PFSK-1 (cell line): ENCODE data around the gene PARD6A. TPM values are rescaled to one million over a fixed set of nuclear protein-coding genes. Genes with fewer than 3 reads are reported as not detected.

Experiments used
- FOXP2 ChIP-seq: optimal IDR thresholded peaks from 2 replicates; pipeline ENCODE3; 2011; ENCODE audit warnings: borderline replicate concordance, control low read depth, inconsistent platforms; ENCODE audit not compliant: insufficient read depth; ENCODE audit errors: extremely low read length, extremely low read depth
- POLR2AphosphoS5 ChIP-seq: IDR thresholded peaks from 2 replicates; pipeline ENCODE4 v1.6.1; 2012; ENCODE audit warnings: low read depth, mild to moderate bottlenecking, control low read depth, low read length, moderate library complexity
- SIN3A ChIP-seq: IDR thresholded peaks from 2 replicates; pipeline ENCODE4 v1.6.1; 2012; ENCODE audit warnings: mild to moderate bottlenecking, low read length, moderate library complexity, borderline replicate concordance; ENCODE audit not compliant: insufficient read depth
- TAF1 ChIP-seq: IDR thresholded peaks from 2 replicates; pipeline ENCODE4 v1.6.1; 2012; ENCODE audit warnings: low read length, control low read depth, borderline replicate concordance; ENCODE audit not compliant: insufficient read depth
- polyA plus RNA-seq: library from polyadenylated mRNA; unstranded; fragments of >200 nt; gene quantifications from one replicate; pipeline ENCODE4 v1.2.1, GENCODE V29; 2012; ENCODE audit warnings: low read depth, missing spikeins; ENCODE audit not compliant: insufficient read length
- TF ChIP-seq, protein P1 (sequence below), 2 experiments: IDR thresholded peaks; 2 replicates each; pipeline versions ENCODE4 v1.6.1 to v1.8.0; 2011 to 2012; ENCODE audit warnings: low read depth in 2 of 2, low read length in 2 of 2, control low read depth in 1 of 2, inconsistent platforms in 1 of 2, mild to moderate bottlenecking in 1 of 2, moderate library complexity in 1 of 2; ENCODE audit not compliant: insufficient read depth in 1 of 2

The PARD6A gene
- 8.0 TPM for polyA plus RNA-seq

DNA sequence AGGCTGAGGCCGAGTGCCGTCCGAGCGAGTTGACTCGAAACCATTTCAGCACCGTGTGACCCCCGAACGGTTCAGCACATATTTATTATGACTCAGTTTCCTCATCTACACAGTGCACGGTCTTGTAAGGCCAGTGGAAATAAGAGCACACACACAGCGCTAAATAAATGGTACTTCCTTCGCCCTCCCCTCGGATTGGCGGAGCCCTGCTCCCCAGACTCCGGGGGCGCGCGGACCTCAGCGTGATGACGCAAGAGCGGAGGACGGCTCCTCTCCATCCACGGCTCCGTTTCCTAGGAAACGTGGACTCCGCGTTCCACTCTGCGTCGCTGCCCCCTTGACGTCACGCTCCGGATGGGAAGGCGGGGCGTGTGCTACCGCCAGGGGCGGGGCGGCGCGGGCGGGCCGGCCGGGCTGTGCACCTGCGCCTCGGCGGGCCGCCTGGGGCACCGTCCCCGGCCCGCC, at the start of gene PARD6A:
Gene PARD6A (plus strand): TSS at position 397 of the 465 bp plus-strand sequence. CDS start 79 bp downstream, outside the sequence.
- TF ChIP-seq TAF1 (no peak), POLR2AphosphoS5 (no peak), SIN3A (no peak), FOXP2 (no peak)
- TF ChIP-seq, protein P1, sequence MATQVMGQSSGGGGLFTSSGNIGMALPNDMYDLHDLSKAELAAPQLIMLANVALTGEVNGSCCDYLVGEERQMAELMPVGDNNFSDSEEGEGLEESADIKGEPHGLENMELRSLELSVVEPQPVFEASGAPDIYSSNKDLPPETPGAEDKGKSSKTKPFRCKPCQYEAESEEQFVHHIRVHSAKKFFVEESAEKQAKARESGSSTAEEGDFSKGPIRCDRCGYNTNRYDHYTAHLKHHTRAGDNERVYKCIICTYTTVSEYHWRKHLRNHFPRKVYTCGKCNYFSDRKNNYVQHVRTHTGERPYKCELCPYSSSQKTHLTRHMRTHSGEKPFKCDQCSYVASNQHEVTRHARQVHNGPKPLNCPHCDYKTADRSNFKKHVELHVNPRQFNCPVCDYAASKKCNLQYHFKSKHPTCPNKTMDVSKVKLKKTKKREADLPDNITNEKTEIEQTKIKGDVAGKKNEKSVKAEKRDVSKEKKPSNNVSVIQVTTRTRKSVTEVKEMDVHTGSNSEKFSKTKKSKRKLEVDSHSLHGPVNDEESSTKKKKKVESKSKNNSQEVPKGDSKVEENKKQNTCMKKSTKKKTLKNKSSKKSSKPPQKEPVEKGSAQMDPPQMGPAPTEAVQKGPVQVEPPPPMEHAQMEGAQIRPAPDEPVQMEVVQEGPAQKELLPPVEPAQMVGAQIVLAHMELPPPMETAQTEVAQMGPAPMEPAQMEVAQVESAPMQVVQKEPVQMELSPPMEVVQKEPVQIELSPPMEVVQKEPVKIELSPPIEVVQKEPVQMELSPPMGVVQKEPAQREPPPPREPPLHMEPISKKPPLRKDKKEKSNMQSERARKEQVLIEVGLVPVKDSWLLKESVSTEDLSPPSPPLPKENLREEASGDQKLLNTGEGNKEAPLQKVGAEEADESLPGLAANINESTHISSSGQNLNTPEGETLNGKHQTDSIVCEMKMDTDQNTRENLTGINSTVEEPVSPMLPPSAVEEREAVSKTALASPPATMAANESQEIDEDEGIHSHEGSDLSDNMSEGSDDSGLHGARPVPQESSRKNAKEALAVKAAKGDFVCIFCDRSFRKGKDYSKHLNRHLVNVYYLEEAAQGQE (IDR thresholded peaks at IDR 0.05; ENCODE audit: insufficient read depth in 1 of 2, low read depth in 2 of 2, low read length in 2 of 2): no peak

DNA sequence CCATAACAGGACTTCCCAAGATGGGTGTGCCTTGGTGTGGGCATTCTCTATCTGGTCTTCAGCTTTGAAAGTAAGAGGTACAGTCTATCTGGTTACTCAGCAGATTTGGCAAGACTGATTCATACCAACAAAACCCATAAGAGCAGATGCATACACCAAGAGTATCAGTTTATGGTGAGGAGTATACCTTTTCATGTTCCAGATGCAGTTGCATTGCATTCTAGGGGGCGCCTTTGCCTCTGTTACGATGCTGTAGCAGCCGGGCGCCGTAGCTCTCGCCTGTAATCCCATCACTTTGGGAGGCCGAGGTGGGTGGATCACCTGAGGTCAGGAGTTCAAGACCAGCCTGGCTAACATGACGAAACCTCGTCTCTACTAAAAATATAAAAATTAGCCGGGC, 47.0 kb upstream of the PARD6A start:
- TF ChIP-seq FOXP2: no peak

DNA sequence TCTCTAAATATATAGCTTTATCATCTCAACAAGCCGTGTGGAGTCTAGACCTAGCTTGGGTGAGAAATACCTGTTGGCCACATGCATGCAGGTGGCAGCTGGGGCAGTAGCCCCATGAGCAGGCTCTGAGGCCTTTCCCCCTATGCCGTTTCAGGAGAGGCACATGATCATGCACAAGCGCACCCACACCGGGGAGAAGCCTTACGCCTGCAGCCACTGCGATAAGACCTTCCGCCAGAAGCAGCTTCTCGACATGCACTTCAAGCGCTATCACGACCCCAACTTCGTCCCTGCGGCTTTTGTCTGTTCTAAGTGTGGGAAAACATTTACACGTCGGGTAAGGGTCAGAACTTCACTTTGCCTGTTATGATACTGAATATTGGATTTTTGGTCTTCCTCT, 32.5 kb upstream of the PARD6A start:
- TF ChIP-seq POLR2AphosphoS5 (no peak), TAF1 (no peak), FOXP2 (no peak), SIN3A (no peak)
- TF ChIP-seq, protein P1 (IDR thresholded peaks at IDR 0.05; ENCODE audit: insufficient read depth in 1 of 2, low read depth in 2 of 2, low read length in 2 of 2): no peak

GRCh38 chr16:67632415-67633172, 28.2 kb upstream of the PARD6A start:
- no peak for TF ChIP-seq TAF1
- TF ChIP-seq SIN3A: no peak
- no peak for TF ChIP-seq POLR2AphosphoS5
- TF ChIP-seq FOXP2: no peak
- TF ChIP-seq, protein P1 (IDR thresholded peaks at IDR 0.05; ENCODE audit: insufficient read depth in 1 of 2, low read depth in 2 of 2, low read length in 2 of 2): no peak

DNA sequence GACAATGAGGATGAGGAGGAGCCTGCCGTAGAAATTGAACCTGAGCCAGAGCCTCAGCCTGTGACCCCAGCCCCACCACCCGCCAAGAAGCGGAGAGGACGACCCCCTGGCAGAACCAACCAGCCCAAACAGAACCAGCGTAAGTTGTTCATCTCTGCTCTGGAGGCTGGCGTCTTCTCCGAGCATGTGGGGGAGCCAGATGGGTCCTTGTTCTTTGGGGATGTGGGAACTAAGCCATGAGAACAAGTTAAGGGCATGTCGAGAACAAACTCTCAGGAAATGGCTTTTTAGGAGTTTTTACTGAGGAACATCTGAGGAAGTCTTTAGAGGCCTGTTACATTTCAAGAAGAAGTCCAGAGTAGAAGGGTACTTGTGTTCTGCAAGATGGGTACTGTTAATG, 24.0 kb upstream of the PARD6A start:
- no peak for TF ChIP-seq FOXP2
- TF ChIP-seq TAF1: no peak
- TF ChIP-seq POLR2AphosphoS5: no peak
- no peak for TF ChIP-seq SIN3A
- TF ChIP-seq, protein P1 (IDR thresholded peaks at IDR 0.05; ENCODE audit: insufficient read depth in 1 of 2, low read depth in 2 of 2, low read length in 2 of 2): no peak
